Measurements from ENCODE around the gene STARD7. TPM values are rescaled to one million over a fixed set of nuclear protein-coding genes. Genes with fewer than 3 reads are reported as not detected.

The STARD7 gene, protein sequence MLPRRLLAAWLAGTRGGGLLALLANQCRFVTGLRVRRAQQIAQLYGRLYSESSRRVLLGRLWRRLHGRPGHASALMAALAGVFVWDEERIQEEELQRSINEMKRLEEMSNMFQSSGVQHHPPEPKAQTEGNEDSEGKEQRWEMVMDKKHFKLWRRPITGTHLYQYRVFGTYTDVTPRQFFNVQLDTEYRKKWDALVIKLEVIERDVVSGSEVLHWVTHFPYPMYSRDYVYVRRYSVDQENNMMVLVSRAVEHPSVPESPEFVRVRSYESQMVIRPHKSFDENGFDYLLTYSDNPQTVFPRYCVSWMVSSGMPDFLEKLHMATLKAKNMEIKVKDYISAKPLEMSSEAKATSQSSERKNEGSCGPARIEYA
- total RNA-seq = 80.1 and 253 TPM in 2 replicates

DNA sequence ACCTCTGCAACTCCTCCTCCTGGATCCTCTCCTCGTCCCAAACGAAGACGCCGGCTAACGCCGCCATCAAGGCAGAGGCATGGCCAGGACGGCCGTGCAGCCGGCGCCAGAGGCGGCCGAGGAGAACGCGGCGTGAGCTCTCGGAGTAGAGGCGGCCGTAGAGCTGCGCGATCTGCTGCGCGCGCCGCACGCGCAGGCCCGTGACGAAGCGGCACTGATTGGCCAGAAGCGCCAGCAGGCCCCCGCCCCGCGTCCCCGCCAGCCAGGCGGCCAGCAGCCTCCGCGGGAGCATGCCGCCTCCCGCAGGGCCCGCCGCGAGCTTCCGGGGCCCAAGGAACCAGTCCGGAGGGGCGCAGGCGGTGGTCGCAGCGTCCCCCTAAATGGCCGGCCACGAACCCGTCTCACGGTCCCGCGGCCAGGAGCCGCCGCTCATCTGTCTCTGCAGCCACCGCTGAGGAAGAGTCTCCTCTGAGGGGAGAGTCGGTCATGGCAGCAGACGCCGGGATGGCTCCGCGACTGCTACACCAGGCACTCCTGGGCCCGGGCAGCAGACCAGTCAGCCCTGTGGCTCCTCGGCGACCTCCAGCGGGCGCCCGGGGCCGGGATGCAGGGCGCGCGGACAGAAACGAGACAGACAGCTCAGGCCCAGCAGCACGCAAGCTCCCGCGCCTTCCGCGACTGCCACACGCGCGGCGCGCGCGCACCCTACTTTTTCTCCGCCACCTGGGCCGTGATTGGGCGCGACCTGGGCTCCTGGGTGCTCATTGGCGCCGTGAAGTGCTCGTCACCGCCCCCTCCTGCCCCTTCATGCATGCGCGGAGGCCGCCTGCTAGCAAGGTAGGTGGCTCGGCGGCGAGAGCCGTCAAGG is at the start of gene STARD7:
STARD7 (minus strand) TSS at position 685 of the 868 bp plus-strand sequence; CDS start at position 292, 393 bp downstream.

DNA sequence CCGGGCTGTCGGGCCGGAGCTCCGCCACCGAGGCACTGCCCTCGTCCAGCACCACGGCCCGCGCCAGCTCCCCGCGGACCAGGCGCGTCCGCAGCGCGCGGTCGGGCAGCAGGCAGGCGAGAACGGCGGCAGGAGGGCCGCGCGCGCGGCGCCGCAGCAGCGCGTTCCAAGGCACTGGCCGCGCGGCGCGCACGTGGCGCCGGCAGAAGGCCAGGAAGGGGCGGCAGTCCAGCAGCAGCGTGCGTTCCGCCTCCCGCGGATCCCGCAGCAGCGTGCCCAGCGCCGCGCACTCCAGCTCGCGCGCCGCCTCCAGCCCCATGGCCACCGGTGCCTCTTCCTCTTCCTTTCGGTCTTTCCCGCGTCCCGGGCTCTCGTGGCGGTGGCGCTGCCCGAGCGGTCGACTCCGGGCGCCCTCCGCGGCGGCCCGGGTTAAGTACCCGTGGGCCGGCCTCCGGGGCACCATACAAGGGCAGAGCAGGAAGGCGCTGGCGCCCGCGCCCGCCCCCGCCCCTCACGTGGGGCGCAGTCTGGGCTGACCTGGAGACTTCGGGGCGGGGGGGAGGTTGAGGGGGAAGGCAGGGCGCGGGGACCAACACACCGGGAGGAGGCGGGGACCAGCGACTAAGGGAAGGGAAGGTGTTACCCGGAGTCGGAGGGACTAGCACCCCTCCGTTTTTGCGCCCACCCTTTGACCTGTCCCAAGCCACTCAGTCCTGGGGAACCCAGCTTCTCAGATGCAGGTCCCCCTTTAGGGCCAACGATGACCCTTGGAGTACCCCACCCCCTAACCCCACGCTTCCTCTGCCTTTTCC is 63.4 kb downstream of the STARD7 start, which contains the start of gene DUSP2:
DUSP2 (minus strand) TSS at position 405 of the 812 bp plus-strand sequence; CDS start at position 319, 86 bp downstream.

DNA sequence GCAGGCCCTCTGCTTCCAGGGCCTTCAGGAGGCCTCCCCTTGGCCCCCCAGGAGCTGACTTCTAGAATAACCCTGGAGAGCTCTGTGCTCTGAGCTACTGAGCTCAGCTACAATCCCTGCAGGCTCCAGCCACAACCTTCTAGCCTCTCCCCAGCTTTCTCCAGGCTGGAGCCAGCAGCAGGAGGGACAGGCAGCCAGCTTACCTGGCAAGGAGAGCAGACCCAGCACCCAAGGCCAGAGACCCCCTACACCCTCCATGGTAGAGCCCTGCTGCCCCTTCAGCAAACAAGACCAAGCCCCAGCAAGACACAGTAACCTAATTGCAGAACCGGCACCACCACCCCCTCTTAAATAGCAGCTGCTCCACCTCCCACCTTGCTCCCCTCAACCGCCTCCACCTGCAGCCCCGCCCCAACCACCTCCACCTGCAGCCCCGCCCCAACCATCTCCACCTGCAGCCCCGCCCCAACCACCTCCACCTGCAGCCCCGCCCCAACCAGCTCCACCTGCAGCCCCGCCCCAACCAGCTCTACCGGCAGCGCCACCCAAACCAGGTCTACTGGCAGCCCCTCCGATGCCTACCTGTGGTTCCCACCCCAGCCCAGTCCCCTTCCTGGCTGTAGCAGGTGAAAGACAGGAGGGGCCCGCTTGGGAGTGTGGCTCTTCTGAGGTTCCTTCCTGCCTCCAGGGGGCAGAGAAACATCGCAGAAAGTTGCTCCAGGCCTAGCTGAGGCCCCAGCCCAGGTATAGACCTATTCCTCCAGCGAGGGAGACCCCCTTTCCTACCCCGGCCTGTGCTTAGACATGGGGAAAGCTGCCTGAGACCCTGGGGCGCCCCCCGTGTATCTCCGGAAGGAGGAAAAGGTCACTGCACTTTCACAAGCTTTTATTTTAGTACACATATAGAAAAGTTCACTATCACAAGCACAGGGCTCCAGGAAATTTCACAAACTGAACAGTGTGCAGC is 70.2 kb downstream of the STARD7 start, which contains the start of gene ASTL:
ASTL (minus strand) TSS at position 324 of the 967 bp plus-strand sequence; CDS start at position 258, 66 bp downstream.

Other genes starting within 250 kb of the STARD7 start
- gene ANKRD36C, start 217.0 kb downstream of the STARD7 start, total RNA-seq = 24.3 and 45.0 TPM in 2 replicates
- gene GPAT2, start 173.9 kb downstream of the STARD7 start, total RNA-seq = 1.3 TPM in 2 replicates
- gene ADRA2B, start 92.3 kb downstream of the STARD7 start, total RNA-seq = not detected in 2 replicates
- not detected in 2 replicates for gene ASTL, start 70.3 kb downstream of the STARD7 start, total RNA-seq
- 0.57 TPM in 1 of 2 replicates, not detected in the other for gene DUSP2, start 63.4 kb downstream of the STARD7 start, total RNA-seq
- gene TMEM127, start 57.2 kb upstream of the STARD7 start, total RNA-seq = 34.6 and 55.1 TPM in 2 replicates
- 80.8 and 115 TPM in 2 replicates for gene CIAO1, start 57.4 kb upstream of the STARD7 start, total RNA-seq
- gene SNRNP200, start 96.7 kb upstream of the STARD7 start, total RNA-seq = 55.1 and 71.9 TPM in 2 replicates
- 0.22 and 1.7 TPM in 2 replicates for gene ITPRIPL1, start 116.5 kb upstream of the STARD7 start, total RNA-seq
- 1.1 and 37.7 TPM in 2 replicates for gene NCAPH, start 126.9 kb upstream of the STARD7 start, total RNA-seq

All from placental pericyte (primary cell).